ENCODE measurements around the gene STON1.

The STON1 gene

DNA sequence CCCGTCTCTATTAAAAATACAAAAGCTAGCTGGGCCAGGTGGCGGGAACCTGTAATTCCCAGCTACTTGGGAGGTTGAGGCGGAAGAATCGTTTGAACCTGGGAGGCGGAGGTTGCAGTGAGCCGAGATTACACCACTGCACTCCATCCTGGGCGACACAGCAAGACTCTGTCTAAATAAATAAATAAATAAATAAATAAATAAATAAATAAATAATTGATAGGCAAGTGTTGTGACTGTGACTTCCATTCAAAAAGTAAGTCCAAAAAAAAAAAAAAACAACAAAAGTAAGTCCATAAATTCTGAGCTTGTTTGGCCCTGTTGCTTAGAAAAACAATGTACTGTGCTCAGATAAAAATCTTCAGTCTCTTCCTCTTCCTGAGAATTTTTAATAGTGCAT lies 2.2 kb downstream of the STON1 start (continued):
- TF ChIP-seq, protein P1, sequence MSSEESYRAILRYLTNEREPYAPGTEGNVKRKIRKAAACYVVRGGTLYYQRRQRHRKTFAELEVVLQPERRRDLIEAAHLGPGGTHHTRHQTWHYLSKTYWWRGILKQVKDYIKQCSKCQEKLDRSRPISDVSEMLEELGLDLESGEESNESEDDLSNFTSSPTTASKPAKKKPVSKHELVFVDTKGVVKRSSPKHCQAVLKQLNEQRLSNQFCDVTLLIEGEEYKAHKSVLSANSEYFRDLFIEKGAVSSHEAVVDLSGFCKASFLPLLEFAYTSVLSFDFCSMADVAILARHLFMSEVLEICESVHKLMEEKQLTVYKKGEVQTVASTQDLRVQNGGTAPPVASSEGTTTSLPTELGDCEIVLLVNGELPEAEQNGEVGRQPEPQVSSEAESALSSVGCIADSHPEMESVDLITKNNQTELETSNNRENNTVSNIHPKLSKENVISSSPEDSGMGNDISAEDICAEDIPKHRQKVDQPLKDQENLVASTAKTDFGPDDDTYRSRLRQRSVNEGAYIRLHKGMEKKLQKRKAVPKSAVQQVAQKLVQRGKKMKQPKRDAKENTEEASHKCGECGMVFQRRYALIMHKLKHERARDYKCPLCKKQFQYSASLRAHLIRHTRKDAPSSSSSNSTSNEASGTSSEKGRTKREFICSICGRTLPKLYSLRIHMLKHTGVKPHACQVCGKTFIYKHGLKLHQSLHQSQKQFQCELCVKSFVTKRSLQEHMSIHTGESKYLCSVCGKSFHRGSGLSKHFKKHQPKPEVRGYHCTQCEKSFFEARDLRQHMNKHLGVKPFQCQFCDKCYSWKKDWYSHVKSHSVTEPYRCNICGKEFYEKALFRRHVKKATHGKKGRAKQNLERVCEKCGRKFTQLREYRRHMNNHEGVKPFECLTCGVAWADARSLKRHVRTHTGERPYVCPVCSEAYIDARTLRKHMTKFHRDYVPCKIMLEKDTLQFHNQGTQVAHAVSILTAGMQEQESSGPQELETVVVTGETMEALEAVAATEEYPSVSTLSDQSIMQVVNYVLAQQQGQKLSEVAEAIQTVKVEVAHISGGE (tag by site-specific recombination; conservative IDR thresholded peaks at IDR 0.05; ENCODE audit: low read depth) = peak; percentile 33; the same call in 1 of the 2 replicates
- TF ChIP-seq ZNF658 (tag by site-specific recombination; IDR thresholded peaks at IDR 0.05) (no peak), ZNF148 (tag by site-specific recombination; IDR thresholded peaks at IDR 0.05; ENCODE audit: borderline replicate concordance) (no peak), REST (tag by site-specific recombination; IDR thresholded peaks at IDR 0.05) (peak; percentile 68), ZNF426 (tag by site-specific recombination; IDR thresholded peaks at IDR 0.05) (peak; percentile 56), ZNF830 (tag by site-specific recombination; IDR thresholded peaks at IDR 0.05; ENCODE audit: low read depth) (no peak), ZNF623 (tag by site-specific recombination; IDR thresholded peaks at IDR 0.05) (peak; percentile 61), ZNF664 (tag by site-specific recombination; IDR thresholded peaks at IDR 0.05) (0 out of 2 replicates have a peak, but pooled peaks have one; percentile 38), ZNF555 (tag by site-specific recombination; conservative IDR thresholded peaks at IDR 0.05) (peak; percentile 42), ZBTB8A (tag by site-specific recombination; IDR thresholded peaks at IDR 0.05) (0 out of 2 replicates have a peak, but pooled peaks have one; percentile 15), ZNF239 (tag by site-specific recombination; IDR thresholded peaks at IDR 0.05) (no peak), ZNF561 (tag by site-specific recombination; IDR thresholded peaks at IDR 0.05; ENCODE audit: borderline replicate concordance) (no peak), ZNF654 (tag by site-specific recombination; IDR thresholded peaks at IDR 0.05; ENCODE audit: low read depth) (peak; percentile 23; the same call in 1 of the 2 replicates), ZNF677 (tag by site-specific recombination; IDR thresholded peaks at IDR 0.05) (no peak), ZNF558 (tag by site-specific recombination; IDR thresholded peaks at IDR 0.05) (peak; percentile 51; the same call in 1 of the 2 replicates), ZBTB6 (tag by site-specific recombination; IDR thresholded peaks at IDR 0.05) (no peak)
- TF ChIP-seq, protein P2, sequence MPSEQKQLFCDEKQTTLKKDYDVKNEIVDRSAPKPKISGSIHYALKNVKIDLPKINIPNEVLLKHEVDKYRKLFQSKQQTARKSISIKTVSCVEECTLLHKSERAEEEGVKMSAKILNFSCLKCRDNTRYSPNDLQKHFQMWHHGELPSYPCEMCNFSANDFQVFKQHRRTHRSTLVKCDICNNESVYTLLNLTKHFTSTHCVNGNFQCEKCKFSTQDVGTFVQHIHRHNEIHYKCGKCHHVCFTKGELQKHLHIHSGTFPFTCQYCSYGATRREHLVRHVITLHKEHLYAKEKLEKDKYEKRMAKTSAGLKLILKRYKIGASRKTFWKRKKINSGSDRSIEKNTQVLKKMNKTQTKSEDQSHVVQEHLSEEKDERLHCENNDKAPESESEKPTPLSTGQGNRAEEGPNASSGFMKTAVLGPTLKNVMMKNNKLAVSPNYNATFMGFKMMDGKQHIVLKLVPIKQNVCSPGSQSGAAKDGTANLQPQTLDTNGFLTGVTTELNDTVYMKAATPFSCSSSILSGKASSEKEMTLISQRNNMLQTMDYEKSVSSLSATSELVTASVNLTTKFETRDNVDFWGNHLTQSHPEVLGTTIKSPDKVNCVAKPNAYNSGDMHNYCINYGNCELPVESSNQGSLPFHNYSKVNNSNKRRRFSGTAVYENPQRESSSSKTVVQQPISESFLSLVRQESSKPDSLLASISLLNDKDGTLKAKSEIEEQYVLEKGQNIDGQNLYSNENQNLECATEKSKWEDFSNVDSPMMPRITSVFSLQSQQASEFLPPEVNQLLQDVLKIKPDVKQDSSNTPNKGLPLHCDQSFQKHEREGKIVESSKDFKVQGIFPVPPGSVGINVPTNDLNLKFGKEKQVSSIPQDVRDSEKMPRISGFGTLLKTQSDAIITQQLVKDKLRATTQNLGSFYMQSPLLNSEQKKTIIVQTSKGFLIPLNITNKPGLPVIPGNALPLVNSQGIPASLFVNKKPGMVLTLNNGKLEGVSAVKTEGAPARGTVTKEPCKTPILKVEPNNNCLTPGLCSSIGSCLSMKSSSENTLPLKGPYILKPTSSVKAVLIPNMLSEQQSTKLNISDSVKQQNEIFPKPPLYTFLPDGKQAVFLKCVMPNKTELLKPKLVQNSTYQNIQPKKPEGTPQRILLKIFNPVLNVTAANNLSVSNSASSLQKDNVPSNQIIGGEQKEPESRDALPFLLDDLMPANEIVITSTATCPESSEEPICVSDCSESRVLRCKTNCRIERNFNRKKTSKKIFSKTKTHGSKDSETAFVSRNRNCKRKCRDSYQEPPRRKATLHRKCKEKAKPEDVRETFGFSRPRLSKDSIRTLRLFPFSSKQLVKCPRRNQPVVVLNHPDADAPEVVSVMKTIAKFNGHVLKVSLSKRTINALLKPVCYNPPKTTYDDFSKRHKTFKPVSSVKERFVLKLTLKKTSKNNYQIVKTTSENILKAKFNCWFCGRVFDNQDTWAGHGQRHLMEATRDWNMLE (tag by site-specific recombination; conservative IDR thresholded peaks at IDR 0.05; ENCODE audit: low read depth) = peak; percentile 81

Data from HEK293 (cell line).